ENCODE data around the gene RASGEF1C. TPM values are rescaled to one million over a fixed set of nuclear protein-coding genes. Genes with fewer than 3 reads are reported as not detected.

RASGEF1C gene
- total and polyA plus RNA-seq, 2 of the 13 experiments (the other 11 are each of a cell fraction or from before 2014, with no cell fraction given), result not detected

DNA sequence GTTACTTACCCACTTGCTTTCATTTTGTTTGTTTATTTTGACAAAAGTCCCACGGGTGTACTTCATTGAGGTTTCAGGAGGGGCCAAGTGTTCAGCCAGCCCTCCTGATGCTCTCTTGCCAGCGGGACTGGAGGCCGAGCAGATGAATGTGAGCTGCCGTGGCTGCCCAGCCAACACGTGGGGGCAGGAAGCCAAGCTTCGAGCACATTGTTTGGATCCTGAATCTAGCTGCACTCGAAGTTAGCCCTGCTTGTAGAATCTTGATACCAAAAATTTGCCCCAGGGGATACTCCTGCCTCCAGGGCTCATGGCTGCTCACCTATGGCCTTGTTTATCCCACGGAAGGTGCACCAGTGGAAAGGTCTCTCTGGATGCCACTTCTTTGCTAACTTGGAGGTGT is 49.3 kb downstream of the RASGEF1C start (continued):
- TF ChIP-seq ZNF318 (CRISPR knock-in tag; IDR thresholded peaks at IDR 0.05) (no peak), ZUFSP (CRISPR knock-in tag; IDR thresholded peaks at IDR 0.05; ENCODE audit: borderline replicate concordance) (no peak), CEBPZ (IDR thresholded peaks at IDR 0.05; ENCODE audit: low read length) (no peak), MEIS1 (CRISPR knock-in tag; IDR thresholded peaks at IDR 0.05; ENCODE audit: borderline replicate concordance) (no peak)
- TF ChIP-seq, protein P1, sequence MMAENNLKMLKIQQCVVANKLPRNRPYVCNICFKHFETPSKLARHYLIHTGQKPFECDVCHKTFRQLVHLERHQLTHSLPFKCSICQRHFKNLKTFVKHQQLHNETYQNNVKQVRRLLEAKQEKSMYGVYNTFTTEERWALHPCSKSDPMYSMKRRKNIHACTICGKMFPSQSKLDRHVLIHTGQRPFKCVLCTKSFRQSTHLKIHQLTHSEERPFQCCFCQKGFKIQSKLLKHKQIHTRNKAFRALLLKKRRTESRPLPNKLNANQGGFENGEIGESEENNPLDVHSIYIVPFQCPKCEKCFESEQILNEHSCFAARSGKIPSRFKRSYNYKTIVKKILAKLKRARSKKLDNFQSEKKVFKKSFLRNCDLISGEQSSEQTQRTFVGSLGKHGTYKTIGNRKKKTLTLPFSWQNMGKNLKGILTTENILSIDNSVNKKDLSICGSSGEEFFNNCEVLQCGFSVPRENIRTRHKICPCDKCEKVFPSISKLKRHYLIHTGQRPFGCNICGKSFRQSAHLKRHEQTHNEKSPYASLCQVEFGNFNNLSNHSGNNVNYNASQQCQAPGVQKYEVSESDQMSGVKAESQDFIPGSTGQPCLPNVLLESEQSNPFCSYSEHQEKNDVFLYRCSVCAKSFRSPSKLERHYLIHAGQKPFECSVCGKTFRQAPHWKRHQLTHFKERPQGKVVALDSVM (CRISPR knock-in tag; IDR thresholded peaks at IDR 0.05), result no peak
